DOHH2 (cell line): ENCODE data around the gene BOK.

ENCODE experiments used
- CTCF ChIP-seq: fragments of 200-600 bp; sonication (generic); IDR thresholded peaks from one replicate; pipeline ENCODE4 v1.5.1; 2014; ENCODE audit warnings: antibody characterized with exemption, mild to moderate bottlenecking, low read depth, low read length; ENCODE audit not compliant: poor library complexity, severe bottlenecking
- EZH2phosphoT487 ChIP-seq: fragments of 200-600 bp; sonication (generic); IDR thresholded peaks from 2 replicates; pipeline ENCODE4 v1.6.1; 2017; ENCODE audit warnings: borderline replicate concordance, mild to moderate bottlenecking, antibody characterized with exemption, low read length, moderate library complexity, mixed read lengths

- TF ChIP-seq CTCF (no peak), EZH2phosphoT487 (no peak)
Observed at GRCh38 chr2:241618296-241618805, 59.8 kb downstream of the BOK start.
